SK-N-SH (cell line): Measurements from ENCODE around the gene CCDC141. TPM values are rescaled to one million over a fixed set of nuclear protein-coding genes. Genes with fewer than 3 reads are reported as not detected.
A peak's percentile ranks its signal among the peaks of the same experiment; 100 is the strongest.

Experiments
- CTCF ChIA-PET: fragments of 300-600, 350-600 bp; formaldehyde crosslinking; extraction: SDS; loops from one replicate; lab custom pipeline; 2021; lab: Yijun Ruan, JAX
- POLR2A ChIA-PET: fragments of 350-600 bp; sonication (Branson Sonifier 250); formaldehyde crosslinking; extraction: SDS; loops from one replicate; lab custom pipeline; 2020; ENCODE audit warnings: antibody characterized with exemption, inconsistent platforms; lab: Yijun Ruan, JAX
- DNase-seq: peaks from one replicate; pipeline ENCODE4 v3.0.0; 2012
- H2AFZ ChIP-seq: fragments of 200-600 bp; sonication (generic); 2 replicates; pipeline ENCODE4 v1.8.1; 2016; ENCODE audit warnings: antibody characterized with exemption, mild to moderate bottlenecking, low read depth
- H3F3A ChIP-seq: fragments of 200-600 bp; sonication (generic); replicated peaks from 2 replicates; pipeline ENCODE3; 2016; ENCODE audit warnings: antibody characterized with exemption, mild to moderate bottlenecking; ENCODE audit not compliant: insufficient read depth
- H3K27ac ChIP-seq, 2 experiments: fragments of 200-500 bp in 1 of 2; fragments of 200-600 bp in 1 of 2; sonication (Bioruptor generic) in 1 of 2; sonication (generic), shearing (Covaris generic) in 1 of 2; 2 replicates each; pipeline versions ENCODE4 v1.5.1 to v1.6.1; 2014 to 2016; ENCODE audit warnings: low read depth in 2 of 2, inconsistent platforms in 1 of 2, low read length in 1 of 2, mild to moderate bottlenecking in 1 of 2, mixed read lengths in 1 of 2
- H3K27me3 ChIP-seq: fragments of 200-600 bp; sonication (generic), shearing (Covaris generic); 2 replicates; pipeline ENCODE4 v1.6.1; 2016; ENCODE audit warnings: mixed run types; ENCODE audit not compliant: insufficient read depth
- H3K36me3 ChIP-seq, 2 experiments: fragments of 200-500 bp in 1 of 2; fragments of 200-600 bp in 1 of 2; sonication (Bioruptor generic) in 1 of 2; sonication (generic) in 1 of 2; replicated peaks in 1 of 2; 2 replicates each; pipeline versions ENCODE3 to v1.5.1; 2014 to 2016; ENCODE audit warnings: low read length in 1 of 2, mild to moderate bottlenecking in 1 of 2; ENCODE audit not compliant: insufficient read depth in 2 of 2, control insufficient read depth in 1 of 2
- H3K4me1 ChIP-seq, 2 experiments: fragments of 200-500 bp in 1 of 2; fragments of 200-600 bp in 1 of 2; sonication (Bioruptor generic) in 1 of 2; sonication (generic), shearing (Covaris generic) in 1 of 2; 2 replicates each; pipeline versions ENCODE4 v1.5.1 to v1.6.1; 2014 to 2016; ENCODE audit warnings: low read depth in 1 of 2, low read length in 1 of 2, mixed run types in 1 of 2; ENCODE audit not compliant: insufficient read depth in 2 of 2, control insufficient read depth in 1 of 2
- H3K4me2 ChIP-seq: fragments of 200-600 bp; sonication (generic), shearing (Covaris generic); 2 replicates; pipeline ENCODE4 v1.6.1; 2017; ENCODE audit warnings: mixed run types
- H3K4me3 ChIP-seq, 2 experiments: fragments of 200-500 bp in 1 of 2; fragments of 200-600 bp in 1 of 2; sonication (Bioruptor generic) in 1 of 2; sonication (generic), shearing (Covaris generic) in 1 of 2; 2 replicates each; pipeline versions ENCODE4 v1.5.1 to v1.8.1; 2014 to 2016; ENCODE audit warnings: low read depth in 2 of 2, inconsistent platforms in 1 of 2, low read length in 1 of 2, mild to moderate bottlenecking in 1 of 2, mixed read lengths in 1 of 2, moderate library complexity in 1 of 2
- H3K79me2 ChIP-seq: fragments of 200-600 bp; sonication (generic); 2 replicates; pipeline ENCODE4 v1.8.1; 2017; ENCODE audit warnings: mild to moderate bottlenecking; ENCODE audit not compliant: insufficient read depth
- H3K9ac ChIP-seq: fragments of 200-600 bp; sonication (generic); 2 replicates; pipeline ENCODE4 v1.6.1; 2017; ENCODE audit warnings: mixed run types
- H3K9me2 ChIP-seq: fragments of 200-600 bp; sonication (generic); 2 replicates; pipeline ENCODE4 v1.6.1; 2017; ENCODE audit warnings: mixed run types
- H3K9me3 ChIP-seq: fragments of 200-600 bp; sonication (generic); 2 replicates; pipeline ENCODE4 v1.6.1; 2017; ENCODE audit warnings: mixed run types, mild to moderate bottlenecking, moderate library complexity
- H4K20me1 ChIP-seq: fragments of 200-600 bp; sonication (generic); 2 replicates; pipeline ENCODE4 v1.6.1; 2017; ENCODE audit warnings: mild to moderate bottlenecking, mixed run types; ENCODE audit not compliant: insufficient read depth
- CHD2 ChIP-seq: fragments of 150-350 bp; IDR thresholded peaks from 2 replicates; pipeline ENCODE4 v1.6.1; 2018; ENCODE audit warnings: low read length; ENCODE audit not compliant: partially characterized antibody
- CTCF ChIP-seq: fragments of 200-600 bp; sonication (generic); IDR thresholded peaks from 2 replicates; pipeline ENCODE4 v1.6.1; 2017; ENCODE audit warnings: antibody characterized with exemption, mild to moderate bottlenecking, moderate library complexity
- EP300 ChIP-seq, 2 experiments: IDR thresholded peaks; 2 replicates each; pipeline versions ENCODE4 v1.4.0 to v1.6.1; 2012; ENCODE audit warnings: borderline replicate concordance in 1 of 2, low read depth in 1 of 2, low read length in 1 of 2
- FOSL2 ChIP-seq: IDR thresholded peaks from 2 replicates; pipeline ENCODE4 v1.4.0; 2012; ENCODE audit warnings: low read depth, mild to moderate bottlenecking, moderate library complexity, borderline replicate concordance
- FOXJ3 ChIP-seq: sonication (generic); formaldehyde crosslinking; IDR thresholded peaks from 2 replicates; pipeline ENCODE4 v1.5.1; 2020; ENCODE audit warnings: mild to moderate bottlenecking, missing genetic modification reagents
- FOXM1 ChIP-seq: IDR thresholded peaks from 2 replicates; pipeline ENCODE4 v1.4.0; 2012; ENCODE audit warnings: low read depth, mild to moderate bottlenecking
- GABPA ChIP-seq: IDR thresholded peaks from 2 replicates; pipeline ENCODE4 v1.4.0; 2012; ENCODE audit warnings: low read depth, mild to moderate bottlenecking
- GATA2 ChIP-seq: sonication (generic); formaldehyde crosslinking; IDR thresholded peaks from 2 replicates; pipeline ENCODE4 v1.5.0; 2020; ENCODE audit warnings: mild to moderate bottlenecking, missing genetic modification reagents
- JUND ChIP-seq: IDR thresholded peaks from 2 replicates; pipeline ENCODE4 v1.4.0; 2012
- MAX ChIP-seq: IDR thresholded peaks from 2 replicates; pipeline ENCODE4 v1.4.0; 2012; ENCODE audit warnings: low read depth
- PBX3 ChIP-seq: IDR thresholded peaks from 2 replicates; pipeline ENCODE4; 2012
- POLR2AphosphoS5 ChIP-seq: IDR thresholded peaks from 2 replicates; pipeline ENCODE4 v1.6.1; 2012; ENCODE audit warnings: low read depth, low read length
- RAD21 ChIP-seq: IDR thresholded peaks from 2 replicates; pipeline ENCODE4 v1.6.1; 2012; ENCODE audit warnings: mild to moderate bottlenecking, low read length
- RFX5 ChIP-seq: IDR thresholded peaks from 2 replicates; pipeline ENCODE4 v1.6.1; 2012; ENCODE audit warnings: mild to moderate bottlenecking, improper control_type of control experiment, low read length
- RXRA ChIP-seq: IDR thresholded peaks from 2 replicates; pipeline ENCODE4 v1.4.0; 2012; ENCODE audit warnings: low read depth, mild to moderate bottlenecking, borderline replicate concordance
- SMC3 ChIP-seq: IDR thresholded peaks from 2 replicates; pipeline ENCODE4 v1.6.1; 2012; ENCODE audit warnings: low read depth, low read length, improper control_type of control experiment
- TAF1 ChIP-seq: IDR thresholded peaks from 2 replicates; pipeline ENCODE4 v1.6.1; 2012; ENCODE audit warnings: low read depth, mild to moderate bottlenecking, low read length, moderate library complexity, borderline replicate concordance
- TCF12 ChIP-seq: IDR thresholded peaks from 2 replicates; pipeline ENCODE4 v1.4.0; 2012
- TEAD4 ChIP-seq: IDR thresholded peaks from 2 replicates; pipeline ENCODE4 v1.4.0; 2012; ENCODE audit warnings: mild to moderate bottlenecking, borderline replicate concordance; ENCODE audit not compliant: insufficient read depth
- YY1 ChIP-seq: IDR thresholded peaks from 2 replicates; pipeline ENCODE4 v1.4.0; 2012; ENCODE audit warnings: low read depth, mild to moderate bottlenecking
- ZBTB33 ChIP-seq: IDR thresholded peaks from 2 replicates; pipeline ENCODE4 v1.4.0; 2012; ENCODE audit warnings: low read depth, borderline replicate concordance
- WGBS: methylation state at CpG from one replicate; pipeline ENCODE4 v1.1.6; 2017; ENCODE audit warnings: low lambda C conversion rate; 5-methylcytosine and 5-hydroxymethylcytosine counted together
- polyA plus RNA-seq, 3 experiments: library from polyadenylated mRNA; depleted of rRNA; stranded (reverse); fragments of >200 nt; gene quantifications; 2 replicates each; pipeline ENCODE4 v1.2.3, GENCODE V29; 2012

CCDC141 gene
- polyA plus RNA-seq, 1 of the 3 experiments (the other 2 are of a cell fraction), result 0.02 TPM

GRCh38 chr2:178954049-178954448 lies 95.9 kb downstream of the CCDC141 start:
- Histone ChIP-seq H4K20me1 (no peaks in the 10 kb centered on the region), H3K27ac (no peak overlapping the region), H2AFZ (no peak overlapping the region), H3K79me2 (no peaks in the 10 kb centered on the region), H3K4me2 (no peak overlapping the region), H3K27me3 (no peaks in the 10 kb centered on the region), H3K9ac (no peak overlapping the region), H3K4me1 (peaks cover 0 to 5% of the 10 kb centered on the region in 2 experiments; a peak in 2 of 4 replicates), H3K9me2 (no peaks in the 10 kb centered on the region), H3F3A (no peaks in the 10 kb centered on the region), H3K36me3 (no peaks in the 10 kb centered on the region), H3K9me3 (no peaks in the 10 kb centered on the region), H3K4me3 (no peak overlapping the region)
- CTCF ChIA-PET, result interaction anchor here (1.2 to 2.0 kb wide), 2 partner anchors 9 to 64 kb away, joined by 3 to 5 read pairs; no protein-coding TSS in a partner anchor
- TF ChIP-seq GATA2 (CRISPR knock-in tag), result peak; percentile 62
- TF ChIP-seq GABPA, result no peak
- peak in 1 of 2 experiments; percentile 7; a peak in 1 of 4 replicates for TF ChIP-seq EP300 (IDR thresholded peaks at IDR 0.05; ENCODE audit: borderline replicate concordance in 1 of 2, low read depth in 1 of 2, low read length in 1 of 2)
- POLR2A ChIA-PET, result no interaction called here
- DNase-seq, result peak; percentile 11
- WGBS, result 46% methylated on average over 4 of the region's 4 CpGs

GRCh38 chr2:178951266-178952006 lies 98.5 kb downstream of the CCDC141 start:
- Histone ChIP-seq H2AFZ (no peak overlapping the region), H3K4me1 (peaks cover 0 to 5% of the 10 kb centered on the region in 2 experiments; a peak in 2 of 4 replicates), H3K36me3 (no peaks in the 10 kb centered on the region), H3K27me3 (no peaks in the 10 kb centered on the region), H3K9me2 (no peaks in the 10 kb centered on the region)
- no peak for TF ChIP-seq JUND
- TF ChIP-seq GABPA, result no peak
- TF ChIP-seq SMC3, result no peak
- TF ChIP-seq CTCF, result no peak
- TF ChIP-seq TCF12, result no peak
- TF ChIP-seq YY1, result no peak
- TF ChIP-seq MAX, result no peak
- no peak for TF ChIP-seq ZBTB33
- no peak for TF ChIP-seq CHD2
- TF ChIP-seq TEAD4, result no peak
- TF ChIP-seq RAD21, result no peak
- no peak for TF ChIP-seq FOXM1
- TF ChIP-seq POLR2AphosphoS5, result no peak
- TF ChIP-seq RXRA, result no peak
- no peak for TF ChIP-seq FOXJ3 (CRISPR knock-in tag)
- TF ChIP-seq GATA2 (CRISPR knock-in tag), result no peak
- TF ChIP-seq TAF1, result no peak
- no peak for TF ChIP-seq FOSL2
- TF ChIP-seq RFX5, result no peak
- TF ChIP-seq PBX3, result no peak
- TF ChIP-seq, all 33 proteins: peak for 0
- ChIA-PET POLR2A (no interaction called here), CTCF (no interaction called here)
- Histone ChIP-seq H3K4me2 (no peak overlapping the region), H4K20me1 (no peaks in the 10 kb centered on the region), H3F3A (no peaks in the 10 kb centered on the region), H3K4me3 (no peak overlapping the region), H3K79me2 (no peaks in the 10 kb centered on the region), H3K9ac (no peak overlapping the region), H3K27ac (no peak overlapping the region), H3K9me3 (no peaks in the 10 kb centered on the region)
- 42% methylated on average over 5 of the region's 5 CpGs for WGBS
- DNase-seq, result no peak
